ENCODE measurements around the gene SMAD5. TPM values are rescaled to one million over a fixed set of nuclear protein-coding genes. Genes with fewer than 3 reads are reported as not detected.
A peak's percentile ranks its signal among the peaks of the same experiment; 100 is the strongest.

SMAD5 gene
- total RNA-seq, 1 experiment from 2014 or later, result 12.4 TPM

DNA sequence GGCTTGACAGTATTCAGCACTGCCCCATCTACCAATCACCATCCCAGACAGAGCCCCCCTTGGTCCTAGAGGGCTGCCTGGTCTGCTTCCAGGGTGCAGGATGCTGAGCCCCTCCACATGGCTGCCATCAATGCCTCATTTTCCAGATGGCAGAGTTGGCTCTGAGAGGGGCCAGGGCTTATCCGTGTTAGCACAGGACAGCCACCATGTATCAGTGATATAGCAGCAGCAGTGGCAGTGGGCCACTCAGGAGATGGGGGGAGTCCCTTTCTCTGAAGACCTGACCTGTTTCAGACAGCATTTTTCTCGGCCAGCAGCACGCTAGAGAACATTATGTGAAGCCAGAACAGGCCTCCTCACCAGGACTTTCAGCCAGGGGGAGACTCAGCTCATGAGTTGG lies 61.9 kb downstream of the SMAD5 start:
- no peak for DNase-seq (ENCODE audit: low spot score)

GRCh38 chr5:136195971-136196820 lies 63.6 kb downstream of the SMAD5 start:
- DNase-seq (ENCODE audit: low spot score), result no peak

GRCh38 chr5:136197462-136198142 lies 65.0 kb downstream of the SMAD5 start:
- DNase-seq (ENCODE audit: low spot score), result no peak

- DNase-seq (ENCODE audit: low spot score), result no peak
Observed at GRCh38 chr5:136198453-136198852, 65.8 kb downstream of the SMAD5 start.

GRCh38 chr5:136199408-136199807 lies 66.8 kb downstream of the SMAD5 start:
- no peak for DNase-seq (ENCODE audit: low spot score)

GRCh38 chr5:136200130-136200529 lies 67.5 kb downstream of the SMAD5 start:
- DNase-seq (ENCODE audit: low spot score), result no peak

DNA sequence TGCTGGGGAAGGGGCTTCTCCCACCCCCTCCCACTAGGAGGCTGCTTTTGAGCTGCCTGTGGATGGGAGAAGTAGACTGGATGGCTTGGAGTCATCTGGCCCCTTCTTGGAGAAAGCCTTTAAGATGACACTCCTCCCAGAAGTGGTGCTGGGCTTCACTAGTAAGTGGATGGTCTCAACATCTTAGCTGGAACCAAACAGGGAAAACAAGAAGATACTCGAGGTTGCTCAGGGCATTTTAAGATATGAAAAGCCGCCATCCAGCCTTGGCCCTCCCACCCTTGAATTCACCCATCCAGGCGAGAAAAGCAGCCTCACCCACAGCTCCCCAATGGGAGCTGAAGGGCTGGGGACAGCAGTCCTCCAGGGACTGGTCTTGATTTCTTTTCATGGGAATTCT lies 68.1 kb downstream of the SMAD5 start:
- DNase-seq (ENCODE audit: low spot score), result no peak

DNA sequence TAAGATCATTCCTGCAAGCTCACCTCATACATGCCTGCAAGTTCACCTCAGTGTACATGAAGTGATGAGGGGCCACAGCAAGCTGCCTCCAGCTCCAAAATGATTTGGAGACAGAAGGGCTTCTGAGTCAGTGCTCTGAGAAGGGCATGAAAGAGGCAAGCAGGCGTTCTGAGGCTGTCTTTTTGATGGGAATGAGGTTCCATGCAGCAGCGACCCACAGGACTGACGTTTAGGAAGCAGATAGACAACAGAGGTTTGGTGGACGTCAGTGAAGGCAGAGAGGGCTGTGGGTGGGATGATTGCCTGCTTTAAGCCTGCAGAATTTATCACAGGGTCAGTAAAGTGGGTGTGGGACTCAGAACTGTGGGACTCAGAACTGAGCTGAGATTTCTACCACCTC lies 69.2 kb downstream of the SMAD5 start:
- DNase-seq (ENCODE audit: low spot score), result no peak

DNA sequence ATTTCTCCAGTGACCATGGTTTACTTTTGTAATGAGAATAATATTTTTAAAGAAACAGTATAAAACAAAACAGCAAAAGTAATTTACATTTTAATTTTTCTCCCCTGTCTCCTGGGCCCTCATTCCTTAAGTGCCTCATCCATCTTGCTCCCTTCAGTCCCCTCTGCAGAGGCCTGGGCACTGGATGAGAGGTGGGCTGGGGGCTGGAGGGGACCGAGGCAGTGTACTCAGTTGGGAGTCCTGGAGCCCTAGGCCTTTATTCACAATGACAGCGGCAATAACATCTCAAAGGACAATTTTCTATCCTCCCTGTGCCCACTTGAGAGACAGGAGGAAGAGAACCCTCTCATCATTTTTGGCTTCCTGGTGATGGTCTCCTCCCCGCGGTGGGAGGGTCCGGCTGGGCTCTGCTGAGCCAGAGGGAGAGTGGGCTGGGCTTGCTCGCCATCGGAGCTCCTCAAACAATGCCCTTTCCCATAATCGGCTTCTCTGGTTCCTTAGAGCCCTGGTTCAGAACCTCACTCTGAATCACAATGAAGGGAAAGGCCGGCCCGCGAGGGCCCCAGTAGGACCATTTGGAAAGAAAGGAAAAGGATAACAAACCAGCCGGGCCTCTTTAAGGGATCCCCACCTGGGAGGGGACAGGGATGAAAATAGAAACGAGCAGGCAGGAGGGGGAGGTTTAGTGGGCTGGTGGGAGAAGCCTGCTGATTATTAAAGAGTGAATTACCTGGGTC lies 70.0 kb downstream of the SMAD5 start:
- DNase-seq (ENCODE audit: low spot score), result no peak

GRCh38 chr5:136203303-136203922 lies 70.8 kb downstream of the SMAD5 start:
- no peak for DNase-seq (ENCODE audit: low spot score)

DNA sequence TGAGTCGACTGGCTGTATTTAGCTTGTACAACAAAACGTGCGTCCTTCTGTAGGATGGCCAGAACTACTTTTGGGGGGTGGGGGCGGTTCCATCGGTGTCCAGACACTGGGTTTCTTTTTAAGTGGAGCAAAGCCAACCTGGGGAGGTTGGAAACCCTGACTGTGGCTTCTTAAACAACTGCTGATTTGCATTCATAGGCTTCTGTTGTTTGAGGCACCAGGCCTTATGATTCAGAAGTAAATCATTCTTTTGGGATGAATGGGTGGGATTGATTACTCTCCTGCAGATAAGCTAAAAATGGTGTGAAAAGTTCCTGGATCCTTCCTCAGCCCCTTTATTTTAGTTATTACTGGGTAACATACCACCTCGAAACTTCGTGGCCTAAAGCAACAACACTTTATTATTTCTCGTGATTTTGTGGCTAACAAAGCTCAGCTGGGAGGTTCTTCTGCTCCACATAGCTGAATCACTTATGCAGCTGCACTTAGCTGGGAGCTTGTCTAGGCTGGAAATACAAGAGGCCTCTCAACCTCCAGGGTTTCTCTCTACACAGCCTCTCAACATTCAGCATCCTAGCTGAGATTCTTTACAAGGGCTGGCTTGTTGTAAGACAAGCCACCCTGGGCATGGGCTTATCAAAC lies 72.5 kb downstream of the SMAD5 start:
- DNase-seq (ENCODE audit: low spot score), result no peak

GRCh38 chr5:136205941-136206340 lies 73.3 kb downstream of the SMAD5 start:
- no peak for DNase-seq (ENCODE audit: low spot score)

- DNase-seq (ENCODE audit: low spot score), result no peak
Observed at GRCh38 chr5:136206361-136206760, 73.7 kb downstream of the SMAD5 start.

DNA sequence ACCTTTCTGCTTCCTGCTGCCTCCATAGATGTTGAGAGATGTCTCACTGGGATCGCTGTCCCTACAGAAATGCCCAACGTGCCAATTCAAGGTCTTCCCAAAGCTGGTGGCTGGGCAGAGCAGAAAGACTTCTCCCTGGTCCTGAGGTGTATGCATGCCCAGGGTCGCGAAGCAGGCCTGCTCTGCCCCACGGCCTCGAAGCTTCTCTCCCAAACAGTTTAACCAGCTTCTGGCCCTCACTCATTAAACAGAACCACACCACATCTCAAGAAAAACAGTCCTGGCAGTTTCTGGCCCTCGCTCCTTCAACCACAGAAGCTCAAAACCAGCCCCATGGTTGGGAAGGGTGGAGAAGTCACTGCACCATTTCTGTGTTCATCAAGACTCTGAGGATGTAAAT lies 75.0 kb downstream of the SMAD5 start:
- no peak for DNase-seq (ENCODE audit: low spot score)

DNA sequence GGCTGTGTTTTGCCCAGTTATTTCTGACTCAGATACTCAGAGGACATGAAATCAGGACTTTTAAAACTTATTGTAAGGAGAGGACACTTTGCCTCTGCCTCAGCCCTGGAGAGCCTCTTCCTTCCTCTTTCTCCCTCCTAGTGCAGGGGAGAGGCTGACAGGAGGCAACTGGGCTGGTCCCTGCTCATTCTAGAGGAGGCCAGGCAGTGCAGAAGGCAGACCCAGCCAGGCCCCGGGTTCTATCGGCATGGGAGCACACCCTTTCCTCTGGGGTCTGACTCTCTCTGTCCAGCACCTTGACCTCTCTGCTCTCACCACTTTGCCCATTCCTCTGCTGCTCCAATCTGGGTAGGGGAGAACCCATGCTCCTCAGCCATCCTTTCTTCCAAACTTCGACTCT lies 76.3 kb downstream of the SMAD5 start:
- DNase-seq (ENCODE audit: low spot score), result no peak

DNA sequence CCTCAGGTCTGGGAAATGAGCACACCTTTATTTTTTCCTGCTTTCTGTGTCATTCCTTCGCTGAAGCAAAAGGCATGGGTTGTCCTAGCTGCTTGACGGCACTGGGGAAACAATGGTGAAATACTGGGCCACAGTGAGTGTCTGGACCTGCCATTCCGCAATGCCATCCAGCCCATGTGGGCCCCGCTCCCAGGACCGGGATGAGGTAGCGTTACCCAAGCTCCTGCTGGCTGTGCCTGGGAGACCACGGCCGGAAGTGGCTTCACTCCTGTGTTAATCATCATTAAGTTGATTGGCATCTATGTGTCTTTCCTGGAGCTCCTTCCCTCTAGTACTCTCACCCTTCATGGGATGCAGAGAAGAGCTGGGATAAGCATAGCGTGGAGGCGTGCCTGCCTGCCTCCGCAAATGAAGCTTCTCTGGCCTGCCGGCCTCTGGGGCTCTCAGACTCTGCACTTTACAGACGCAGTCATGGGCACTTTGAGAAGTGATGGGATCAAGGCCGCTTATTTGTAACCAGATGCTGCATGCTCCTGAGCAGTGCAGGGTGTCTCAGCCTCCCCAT lies 76.8 kb downstream of the SMAD5 start:
- DNase-seq (ENCODE audit: low spot score), result no peak

GRCh38 chr5:136210259-136210658 lies 77.6 kb downstream of the SMAD5 start:
- DNase-seq (ENCODE audit: low spot score), result no peak

- no peak for DNase-seq (ENCODE audit: low spot score)
Observed at GRCh38 chr5:136211282-136212040, 78.8 kb downstream of the SMAD5 start.

GRCh38 chr5:136212252-136212721 lies 79.6 kb downstream of the SMAD5 start:
- peak; percentile 79 for DNase-seq (ENCODE audit: low spot score)

DNA sequence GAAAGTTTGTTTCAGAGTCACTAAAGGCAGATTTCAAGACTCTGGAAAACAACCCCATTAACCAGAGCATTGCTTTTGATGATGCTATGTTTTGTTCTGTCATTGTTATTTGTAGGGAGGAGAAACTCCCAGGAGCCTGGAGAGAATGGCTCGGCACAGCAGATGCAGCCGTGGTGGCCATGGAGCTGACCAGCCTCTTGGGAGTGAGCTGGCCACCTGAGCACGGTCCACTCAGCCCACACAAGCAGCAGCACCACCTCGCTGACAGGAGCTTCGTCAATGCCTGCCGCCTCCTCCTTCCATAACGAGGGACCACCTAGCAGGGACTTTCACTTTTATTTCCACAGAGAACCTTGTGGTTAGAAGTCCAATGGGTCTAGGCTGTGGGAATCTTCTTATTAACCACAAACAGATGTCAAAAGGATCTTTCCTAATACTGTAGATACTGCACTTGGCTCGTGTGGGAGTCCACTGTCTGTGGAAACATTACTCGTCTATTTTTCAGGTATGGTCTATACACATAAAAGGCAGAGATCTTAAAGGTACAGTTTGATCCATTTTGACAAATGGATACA lies 81.4 kb downstream of the SMAD5 start:
- DNase-seq (ENCODE audit: low spot score), result no peak

All from HT-29 (cell line).